ENCODE data around the gene E2F3.

- TF ChIP-seq CTCF (IDR thresholded peaks at IDR 0.05), result no peak
- TF ChIP-seq POLR2A (IDR thresholded peaks at IDR 0.05; ENCODE audit: low read depth), result no peak
- TF ChIP-seq EP300 (IDR thresholded peaks at IDR 0.05), result no peak
Observed at GRCh38 chr6:20411953-20412681, 10.4 kb downstream of the E2F3 start.

All from esophagus muscularis mucosa (tissue), 4 donors.